Measurements from ENCODE around the gene SCRN1. TPM values are rescaled to one million over a fixed set of nuclear protein-coding genes. Genes with fewer than 3 reads are reported as not detected.
A peak's percentile ranks its signal among the peaks of the same experiment; 100 is the strongest.
"Not testable (repeated sequence)": the region's sequence is repeated elsewhere in the genome, so short reads cannot be mapped to it uniquely, and the experiment has no call there.

SCRN1 gene
- total and polyA plus RNA-seq, 5 experiments from 2014 or later, result 8.3 to 17.3 (median 13.7) TPM

- POLR2A ChIA-PET, result no interaction called here
- ATAC-seq, result no peak
- H3K4me1 Mint-ChIP-seq, result peaks cover 7 to 27% (median 14%) of the 10 kb centered on the region in 4 donors
- peaks cover 0 to 3% (median 0%) of the 10 kb centered on the region in 5 donors for H3K27me3 Mint-ChIP-seq
- no peak overlapping the region for H3K4me3 Mint-ChIP-seq
- no peaks in the 10 kb centered on the region for H3K9me3 Mint-ChIP-seq
- H3K27ac Mint-ChIP-seq, result no peak overlapping the region
- no peak for DNase-seq
- H3K36me3 Mint-ChIP-seq, result no peaks in the 10 kb centered on the region
These were observed 13.3 kb downstream of the SCRN1 start for GRCh38 chr7:29976266-29976665.

GRCh38 chr7:29975561-29975960 is 14.0 kb downstream of the SCRN1 start:
- no peak for DNase-seq
- ATAC-seq, result no peak
- Mint-ChIP-seq H3K36me3 (peaks cover 0 to 2% (median 0%) of the 10 kb centered on the region in 3 donors), H3K4me3 (no peak overlapping the region), H3K4me1 (peaks cover 7 to 32% (median 15%) of the 10 kb centered on the region in 4 donors), H3K27ac (no peak overlapping the region), H3K27me3 (peaks cover 0 to 3% (median 0%) of the 10 kb centered on the region in 5 donors), H3K9me3 (no peaks in the 10 kb centered on the region)
- POLR2A ChIA-PET, result no interaction called here

GRCh38 chr7:29974286-29974685 is 15.3 kb downstream of the SCRN1 start:
- Mint-ChIP-seq H3K9me3 (no peaks in the 10 kb centered on the region), H3K4me1 (peaks cover 16 to 45% (median 27%) of the 10 kb centered on the region in 4 donors), H3K27me3 (peaks cover 0 to 6% (median 0%) of the 10 kb centered on the region in 5 donors), H3K4me3 (no peak overlapping the region), H3K27ac (no peak overlapping the region), H3K36me3 (peaks cover 0 to 2% (median 0%) of the 10 kb centered on the region in 3 donors)
- DNase-seq (no peak), ATAC-seq (no peak)
- POLR2A ChIA-PET, result no interaction called here

DNA sequence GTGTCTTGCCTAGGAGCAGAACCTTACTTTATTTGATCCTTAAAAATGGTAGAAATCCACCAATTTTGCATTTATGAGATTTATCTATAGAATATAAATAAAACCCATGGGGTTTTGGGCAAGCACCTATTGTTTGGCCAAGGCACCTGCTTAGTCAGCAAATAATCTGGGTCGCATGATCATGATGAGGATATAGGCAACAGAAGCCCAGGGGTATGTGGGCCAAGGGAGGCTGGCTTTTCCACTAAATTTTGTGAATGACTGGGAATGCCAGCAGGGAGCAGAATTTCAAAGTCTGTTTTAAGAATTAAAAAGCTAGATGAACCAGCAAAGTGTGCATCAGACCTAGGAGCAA is 17.3 kb downstream of the SCRN1 start:
- POLR2A ChIA-PET, result no interaction called here
- Mint-ChIP-seq H3K4me3 (no peak overlapping the region), H3K36me3 (peaks cover 0 to 4% (median 2%) of the 10 kb centered on the region in 3 donors), H3K27ac (no peak overlapping the region), H3K27me3 (peaks cover 0 to 6% (median 0%) of the 10 kb centered on the region in 5 donors), H3K4me1 (peaks cover 16 to 42% (median 30%) of the 10 kb centered on the region in 4 donors), H3K9me3 (no peaks in the 10 kb centered on the region)
- DNase-seq, result no peak
- no peak for ATAC-seq

DNA sequence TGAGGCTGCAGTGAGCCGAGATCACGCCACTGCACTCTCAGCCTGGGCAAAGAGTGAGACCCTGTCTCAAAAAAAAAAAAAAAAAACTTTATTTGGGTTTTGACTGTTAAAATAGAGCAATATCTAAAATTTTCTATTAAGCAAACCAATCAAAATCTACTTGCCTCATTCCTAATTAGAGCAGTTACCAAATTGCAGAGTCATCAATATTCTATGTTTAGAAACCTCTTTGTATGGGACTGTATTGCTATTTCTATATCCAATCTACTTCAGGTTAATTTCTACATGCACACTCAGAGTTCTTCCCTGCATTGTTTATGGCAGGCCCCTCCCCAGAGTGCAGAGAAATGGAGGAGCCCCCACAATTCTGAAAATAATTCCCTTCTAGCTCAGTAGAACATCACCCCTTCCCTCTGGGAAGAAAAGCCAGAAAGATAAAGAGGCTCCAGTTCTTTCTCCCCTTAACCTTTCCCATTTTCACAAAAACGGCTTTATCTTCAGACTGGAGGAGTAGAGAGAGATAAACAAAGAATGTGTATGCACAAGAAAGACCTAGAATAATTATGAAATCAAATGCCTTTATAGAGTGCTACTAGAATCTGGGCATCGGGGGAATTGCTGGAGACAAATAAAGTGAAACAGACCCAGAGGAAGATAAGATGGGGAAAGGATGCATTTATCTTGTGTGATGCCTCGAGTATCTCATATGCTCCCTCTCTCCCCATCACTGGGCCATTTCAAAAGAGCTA is 17.9 kb downstream of the SCRN1 start:
- no peak for DNase-seq
- H3K36me3 Mint-ChIP-seq, result peaks cover 0 to 6% (median 2%) of the 10 kb centered on the region in 3 donors
- no peaks in the 10 kb centered on the region for H3K9me3 Mint-ChIP-seq
- POLR2A ChIA-PET, result interaction anchor here (0.7 kb wide), 1 partner anchor 33 kb away, joined by 9 read pairs; no protein-coding TSS in a partner anchor
- H3K27me3 Mint-ChIP-seq, result peaks cover 0 to 6% (median 0%) of the 10 kb centered on the region in 5 donors
- no peak overlapping the region for H3K27ac Mint-ChIP-seq
- no peak for ATAC-seq
- H3K4me3 Mint-ChIP-seq, result no peak overlapping the region
- H3K4me1 Mint-ChIP-seq, result peaks cover 16 to 40% (median 28%) of the 10 kb centered on the region in 4 donors

DNA sequence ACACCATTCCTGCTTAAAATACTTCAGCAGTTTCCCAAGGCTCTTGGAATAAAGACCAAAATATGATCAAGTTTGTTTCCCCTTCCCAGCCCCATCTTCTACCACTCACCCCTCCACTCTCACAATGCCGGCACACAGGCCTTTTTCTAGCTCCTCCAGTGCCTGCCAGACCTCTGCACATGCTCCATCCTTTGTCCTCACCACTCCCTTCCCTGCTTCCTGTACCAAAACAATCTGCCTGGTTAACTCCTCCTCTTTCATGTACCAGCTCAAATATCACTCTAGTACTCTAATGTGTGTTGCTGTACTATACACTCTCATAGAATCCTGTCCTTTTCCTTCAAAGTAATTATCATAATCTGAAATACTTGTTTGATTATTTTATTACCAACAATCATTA is 19.4 kb downstream of the SCRN1 start:
- Mint-ChIP-seq H3K36me3 (peaks cover 0 to 19% (median 4%) of the 10 kb centered on the region in 3 donors), H3K27ac (peak overlapping the region in 3 of 10 donors; percentile 0 to 46 (median 5)), H3K4me3 (peak overlapping the region in 5 of 10 donors; percentile 1 to 37 (median 3)), H3K27me3 (peaks cover 0 to 4% (median 0%) of the 10 kb centered on the region in 5 donors), H3K9me3 (no peaks in the 10 kb centered on the region), H3K4me1 (peaks cover 14 to 30% (median 25%) of the 10 kb centered on the region in 4 donors)
- no peak for ATAC-seq
- no peak for DNase-seq
- POLR2A ChIA-PET, result no interaction called here

GRCh38 chr7:29969738-29970137 is 19.9 kb downstream of the SCRN1 start:
- ATAC-seq, result no peak
- DNase-seq, result no peak
- H3K27me3 Mint-ChIP-seq, result peaks cover 0 to 4% (median 0%) of the 10 kb centered on the region in 5 donors
- peak overlapping the region in 3 of 10 donors; percentile 1 to 15 (median 4) for H3K4me3 Mint-ChIP-seq
- peaks cover 0 to 21% (median 6%) of the 10 kb centered on the region in 3 donors for H3K36me3 Mint-ChIP-seq
- H3K9me3 Mint-ChIP-seq, result no peaks in the 10 kb centered on the region
- POLR2A ChIA-PET, result no interaction called here
- peaks cover 14 to 30% (median 25%) of the 10 kb centered on the region in 4 donors for H3K4me1 Mint-ChIP-seq
- H3K27ac Mint-ChIP-seq, result peak overlapping the region in 2 of 10 donors; percentile 0 to 20

DNA sequence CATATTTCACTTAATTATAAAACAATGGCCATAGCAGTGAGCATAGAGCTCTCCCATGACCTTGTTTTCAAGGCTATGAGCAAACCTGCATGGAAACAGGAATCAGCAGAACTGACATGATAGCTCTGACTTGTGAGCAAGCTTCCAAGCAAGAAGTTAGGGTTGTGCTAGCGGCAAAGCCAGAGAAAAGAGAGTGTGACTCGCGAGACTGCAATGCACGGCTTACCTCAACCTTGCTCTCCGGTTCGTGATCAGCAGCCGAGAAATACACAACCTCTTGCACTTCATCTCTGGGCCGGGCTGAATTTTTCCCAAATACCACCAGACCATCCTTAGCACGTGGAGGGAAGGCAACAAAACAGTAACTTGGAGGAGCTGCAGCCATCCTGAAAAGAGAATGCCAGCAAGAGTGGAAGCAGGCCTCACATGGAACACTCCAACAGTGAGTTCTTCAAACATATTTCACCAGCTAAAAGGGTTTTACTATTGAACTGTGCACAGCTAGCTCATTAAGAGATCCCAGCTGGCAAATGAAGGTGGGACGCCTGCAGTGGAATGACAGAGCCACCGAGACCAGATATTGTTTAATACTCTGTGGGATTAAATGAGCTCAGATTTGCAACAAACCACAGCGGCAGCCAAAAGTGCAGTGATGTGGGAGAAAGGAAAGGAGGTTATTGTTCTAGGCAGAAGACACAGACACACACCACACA is 20.8 kb downstream of the SCRN1 start:
- Mint-ChIP-seq H3K4me3 (peak overlapping the region in 2 of 10 donors; percentile 4 to 33), H3K27me3 (peaks cover 0 to 4% (median 0%) of the 10 kb centered on the region in 5 donors)
- POLR2A ChIA-PET, result interaction anchor here (1.2 kb wide), 1 partner anchor 14 kb away, joined by 3 read pairs; no protein-coding TSS in a partner anchor

GRCh38 chr7:29965030-29965429 is 24.6 kb downstream of the SCRN1 start:
- peaks cover 10 to 17% (median 15%) of the 10 kb centered on the region in 4 donors for H3K4me1 Mint-ChIP-seq
- peaks cover 0 to 24% (median 4%) of the 10 kb centered on the region in 3 donors for H3K36me3 Mint-ChIP-seq
- H3K9me3 Mint-ChIP-seq, result no peaks in the 10 kb centered on the region

More for the DNA sequence above, 20.8 kb downstream of the SCRN1 start:
- peaks cover 0 to 21% (median 6%) of the 10 kb centered on the region in 3 donors for H3K36me3 Mint-ChIP-seq
- no peak overlapping the region for H3K27ac Mint-ChIP-seq
- H3K9me3 Mint-ChIP-seq, result no peaks in the 10 kb centered on the region
- no peak for DNase-seq
- ATAC-seq, result no peak
- H3K4me1 Mint-ChIP-seq, result peaks cover 14 to 30% (median 25%) of the 10 kb centered on the region in 4 donors

GRCh38 chr7:29962035-29962434 is 27.6 kb downstream of the SCRN1 start:
- Mint-ChIP-seq H3K9me3 (no peaks in the 10 kb centered on the region), H3K4me3 (no peak overlapping the region), H3K27me3 (no peaks in the 10 kb centered on the region), H3K4me1 (peaks cover 5 to 6% (median 5%) of the 10 kb centered on the region in 4 donors), H3K36me3 (peaks cover 0 to 20% (median 6%) of the 10 kb centered on the region in 3 donors), H3K27ac (no peak overlapping the region)
- POLR2A ChIA-PET, result no interaction called here
- ATAC-seq, result no peak
- no peak for DNase-seq

More at GRCh38 chr7:29965030-29965429, 24.6 kb downstream of the SCRN1 start:
- POLR2A ChIA-PET, result no interaction called here
- Mint-ChIP-seq H3K4me3 (no peak overlapping the region), H3K27ac (no peak overlapping the region), H3K27me3 (peaks cover 0 to 3% (median 0%) of the 10 kb centered on the region in 5 donors)
- no peak for DNase-seq
- no peak for ATAC-seq

GRCh38 chr7:29961611-29962010 is 28.0 kb downstream of the SCRN1 start:
- DNase-seq, H3K27ac Mint-ChIP-seq, H3K27me3 Mint-ChIP-seq, H3K4me3 Mint-ChIP-seq, H3K9me3 Mint-ChIP-seq, ATAC-seq, H3K4me1 Mint-ChIP-seq, POLR2A ChIA-PET: not testable (repeated sequence)
- H3K36me3 Mint-ChIP-seq, result peaks cover 0 to 18% (median 6%) of the 10 kb centered on the region in 3 donors

GRCh38 chr7:29958667-29959358 is 30.8 kb downstream of the SCRN1 start:
- H3K27me3 Mint-ChIP-seq, result no peaks in the 10 kb centered on the region
- ATAC-seq, result no peak
- no peaks in the 10 kb centered on the region for H3K9me3 Mint-ChIP-seq
- H3K27ac Mint-ChIP-seq, result no peak overlapping the region
- no peak overlapping the region for H3K4me3 Mint-ChIP-seq
- POLR2A ChIA-PET, result no interaction called here
- peaks cover 14 to 25% (median 20%) of the 10 kb centered on the region in 4 donors for H3K4me1 Mint-ChIP-seq
- peaks cover 0 to 11% (median 2%) of the 10 kb centered on the region in 3 donors for H3K36me3 Mint-ChIP-seq
- no peak for DNase-seq

Measured in naive thymus-derived CD8-positive, alpha-beta T cell (primary cell).